Lung (tissue), 12 donors: Measurements from ENCODE around the gene KCTD7. TPM values are rescaled to one million over a fixed set of nuclear protein-coding genes. Genes with fewer than 3 reads are reported as not detected.

ENCODE experiments used
- ATAC-seq: fragments of 200-7000 bp; cut with Tn5 transposase; one replicate; pipeline ENCODE4 v1.9.1; 2020; ENCODE audit warnings: moderate number of reproducible peaks; ENCODE audit not compliant: insufficient read depth, low FRiP score
- DNase-seq, 3 donors: peaks; one replicate each; pipeline ENCODE4 v3.0.0-alpha.2; 2013 to 2017
- H3K27ac ChIP-seq, 2 donors: one replicate each; pipeline ENCODE4 v1.5.1; 2013; ENCODE audit warnings: mild to moderate bottlenecking in 2 of 2, moderate library complexity in 2 of 2, control low read depth in 1 of 2, inconsistent platforms in 1 of 2, low read depth in 1 of 2, low read length in 1 of 2
- H3K27me3 ChIP-seq, 3 donors: one replicate each; pipeline ENCODE4 v1.5.1; 2013; ENCODE audit warnings: low read length in 2 of 3; ENCODE audit not compliant: control insufficient read depth in 3 of 3, insufficient read depth in 3 of 3
- H3K36me3 ChIP-seq, 4 donors: one replicate each; pipeline ENCODE4 v1.5.1; 2013; ENCODE audit warnings: low read length in 4 of 4, mild to moderate bottlenecking in 1 of 4, moderate library complexity in 1 of 4; ENCODE audit not compliant: control insufficient read depth in 4 of 4, insufficient read depth in 4 of 4
- H3K4me1 ChIP-seq, 5 donors: one replicate each; pipeline ENCODE4 v1.5.1; 2013; ENCODE audit warnings: low read length in 5 of 5, mild to moderate bottlenecking in 2 of 5, moderate library complexity in 1 of 5; ENCODE audit not compliant: control insufficient read depth in 5 of 5, insufficient read depth in 5 of 5
- H3K4me3 ChIP-seq: one replicate; pipeline ENCODE4 v1.5.1; 2013; ENCODE audit warnings: mild to moderate bottlenecking, control low read depth, moderate library complexity
- H3K9ac ChIP-seq, 2 donors: one replicate each; pipeline ENCODE4 v1.5.1; 2013; ENCODE audit warnings: low read length in 2 of 2, control low read depth in 1 of 2; ENCODE audit not compliant: insufficient read depth in 1 of 2
- H3K9me3 ChIP-seq, 4 donors: one replicate each; pipeline ENCODE4 v1.5.1; 2013; ENCODE audit warnings: low read length in 3 of 4, mild to moderate bottlenecking in 1 of 4, moderate library complexity in 1 of 4; ENCODE audit not compliant: control insufficient read depth in 4 of 4, insufficient read depth in 3 of 4
- CTCF ChIP-seq: IDR thresholded peaks from 2 replicates; pipeline ENCODE4 v1.5.1; 2012; ENCODE audit warnings: mild to moderate bottlenecking; ENCODE audit errors: control extremely low read depth, extremely low read depth
- WGBS, 2 donors: extraction: QIAGEN DNeasy Blood & Tissue Kit; methylation state at CpG; one replicate each; pipeline ENCODE4 v1.1.7; 2013; 5-methylcytosine and 5-hydroxymethylcytosine counted together
- polyA plus RNA-seq, 2 donors: library from polyadenylated mRNA; stranded (reverse); fragments of 200-250 nt; gene quantifications; one replicate each; pipeline ENCODE4 v1.2.1, GENCODE V29; 2013
- total RNA-seq, 2 donors: library from RNA; depleted of rRNA in 1 of 2; stranded (reverse); fragments of >200 nt in 1 of 2; gene quantifications; one replicate each; pipeline ENCODE4 v1.2.1, GENCODE V29; 2014 to 2021
- donor health status: control.
- donor health status: control.
- donor health status: Bipolar disorder and iron deficiency.
- donor health status: healthy.
- donor health status: DM: yes; HTN: yes; CAD: no.

KCTD7 gene
- total and polyA plus RNA-seq, 4 donors, result 4.9 to 19.7 (median 7.6) TPM

DNA sequence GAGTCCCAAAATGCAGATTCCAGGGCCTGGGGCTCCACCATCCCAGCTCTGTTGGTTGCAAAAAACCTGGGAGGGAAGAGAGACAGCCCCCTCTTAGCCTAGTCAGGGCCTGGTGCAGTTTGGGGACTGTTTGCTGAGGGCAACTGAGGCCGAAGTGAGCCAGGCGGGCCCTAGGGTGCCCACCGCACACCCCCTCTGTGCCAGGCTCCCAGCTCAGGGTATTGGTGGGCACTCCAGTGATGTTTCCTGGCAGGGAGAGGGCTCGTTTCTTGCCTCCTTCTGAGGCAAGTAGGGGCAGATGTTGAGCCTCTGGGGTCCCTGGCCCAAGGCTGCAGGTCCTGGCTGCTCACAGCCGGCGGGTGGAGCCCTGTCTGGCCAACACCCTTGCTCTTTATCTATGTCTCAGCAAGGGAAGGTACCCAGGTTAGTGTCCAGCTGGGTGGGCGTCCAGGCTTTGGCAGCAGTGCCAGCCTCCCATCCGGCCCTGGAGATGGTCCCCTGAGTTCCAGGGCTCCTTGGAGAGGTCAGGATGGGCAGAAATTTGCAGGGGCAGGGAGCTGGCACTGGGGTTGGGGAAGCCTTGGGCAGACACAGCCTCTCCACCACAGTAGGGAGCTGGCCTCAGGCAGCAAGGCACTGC, 37.8 kb downstream of the KCTD7 start:
- no peak for DNase-seq
- ATAC-seq, result no peak
- 93 to 94% methylated on average over 8 of the region's 8 CpGs for WGBS, 2 donors

GRCh38 chr7:66667023-66667728, 38.5 kb downstream of the KCTD7 start:
- H3K36me3 ChIP-seq, result peaks cover 0 to 7% (median 2%) of the 10 kb centered on the region in 4 donors
- 94 to 96% methylated on average over 11 of the region's 11 CpGs for WGBS, 2 donors
- ATAC-seq (no peak), DNase-seq (no peak)
- H3K27ac ChIP-seq, result no peak overlapping the region
- H3K27me3 ChIP-seq, result no peaks in the 10 kb centered on the region
- peaks cover 0 to 2% (median 0%) of the 10 kb centered on the region in 5 donors for H3K4me1 ChIP-seq
- H3K4me3 ChIP-seq, result no peak overlapping the region
- TF ChIP-seq CTCF, result no peak
- H3K9me3 ChIP-seq, result no peaks in the 10 kb centered on the region
- no peak overlapping the region for H3K9ac ChIP-seq

More for the DNA sequence above, 37.8 kb downstream of the KCTD7 start:
- Histone ChIP-seq H3K36me3 (peaks cover 0 to 7% (median 2%) of the 10 kb centered on the region in 4 donors), H3K27ac (no peak overlapping the region), H3K4me3 (no peak overlapping the region), H3K4me1 (peaks cover 0 to 2% (median 0%) of the 10 kb centered on the region in 5 donors), H3K9ac (no peak overlapping the region), H3K27me3 (no peaks in the 10 kb centered on the region), H3K9me3 (no peaks in the 10 kb centered on the region)
- TF ChIP-seq CTCF, result no peak

DNA sequence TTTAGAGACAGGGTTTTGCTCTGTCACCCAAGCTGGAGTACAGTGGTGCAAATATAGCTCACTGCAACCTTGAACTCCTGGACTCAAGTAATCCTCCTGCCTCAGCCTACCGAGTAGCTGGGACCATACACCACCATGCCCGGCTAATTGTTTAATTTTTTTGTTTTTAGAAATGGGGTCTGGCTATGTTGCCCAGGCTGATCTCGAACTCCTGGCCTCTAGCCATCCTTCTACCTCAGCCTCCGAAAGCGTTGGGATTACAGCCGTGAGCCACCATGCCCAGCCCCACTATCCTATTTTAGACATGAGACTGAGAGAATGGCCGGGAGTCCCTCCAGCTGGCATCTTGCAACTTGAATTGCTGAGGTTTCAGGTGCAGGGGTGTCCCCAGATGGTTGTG, 39.4 kb downstream of the KCTD7 start:
- no peaks in the 10 kb centered on the region for H3K27me3 ChIP-seq
- H3K9me3 ChIP-seq, result no peaks in the 10 kb centered on the region
- no peak for TF ChIP-seq CTCF
- H3K36me3 ChIP-seq, result peaks cover 0 to 7% (median 1%) of the 10 kb centered on the region in 4 donors
- H3K4me1 ChIP-seq, result no peaks in the 10 kb centered on the region
- no peak overlapping the region for H3K27ac ChIP-seq
- WGBS, 2 donors, result 96 to 98% methylated on average over 7 of the region's 7 CpGs
- ATAC-seq, result no peak
- H3K4me3 ChIP-seq, result no peak overlapping the region
- DNase-seq, result no peak
- H3K9ac ChIP-seq, result no peak overlapping the region
